ENCODE results near the gene TEX22. TPM values are rescaled to one million over a fixed set of nuclear protein-coding genes. Genes with fewer than 3 reads are reported as not detected.
A peak's percentile ranks its signal among the peaks of the same experiment; 100 is the strongest.

Gene TEX22
- total RNA-seq, 4 donors from 2014 or later, result 0.35 to 1.6 (median 0.94) TPM; not detected in 1

GRCh38 chr14:105420974-105421674 is 22.8 kb downstream of the TEX22 start:
- Histone ChIP-seq H3K9me3 (no peaks in the 10 kb centered on the region), H3K27ac (peak overlapping the region; percentile 9 to 66 (median 37)), H3K36me3 (no peaks in the 10 kb centered on the region), H3K27me3 (no peaks in the 10 kb centered on the region), H3K4me3 (peak overlapping the region; percentile 57 to 93 (median 82)), H3K4me1 (peaks cover 5 to 37% (median 20%) of the 10 kb centered on the region in 4 donors)
- TF ChIP-seq CTCF (IDR thresholded peaks at IDR 0.05), result no peak
- TF ChIP-seq POLR2A (IDR thresholded peaks at IDR 0.05), result no peak
- no peak for DNase-seq

- no peak for DNase-seq
- H3K27ac ChIP-seq, result peak overlapping the region in 2 of 4 donors; percentile 31 to 66
- no peaks in the 10 kb centered on the region for H3K9me3 ChIP-seq
- no peaks in the 10 kb centered on the region for H3K27me3 ChIP-seq
- peak overlapping the region in 1 of 4 donors; percentile 93 for H3K4me3 ChIP-seq
- TF ChIP-seq CTCF (IDR thresholded peaks at IDR 0.05) (no peak), POLR2A (IDR thresholded peaks at IDR 0.05) (no peak)
- H3K4me1 ChIP-seq, result peaks cover 5 to 37% (median 20%) of the 10 kb centered on the region in 4 donors
- no peaks in the 10 kb centered on the region for H3K36me3 ChIP-seq
Measured at GRCh38 chr14:105421723-105422615, 23.6 kb downstream of the TEX22 start.

- no peak overlapping the region for H3K27ac ChIP-seq
- H3K27me3 ChIP-seq, result no peaks in the 10 kb centered on the region
- H3K9me3 ChIP-seq, result no peaks in the 10 kb centered on the region
- peaks cover 5 to 37% (median 20%) of the 10 kb centered on the region in 4 donors for H3K4me1 ChIP-seq
- H3K36me3 ChIP-seq, result no peaks in the 10 kb centered on the region
- TF ChIP-seq CTCF (IDR thresholded peaks at IDR 0.05), result no peak
- no peak for TF ChIP-seq POLR2A (IDR thresholded peaks at IDR 0.05)
- no peak overlapping the region for H3K4me3 ChIP-seq
- DNase-seq, result no peak
Measured at GRCh38 chr14:105422695-105423487, 24.6 kb downstream of the TEX22 start.

DNA sequence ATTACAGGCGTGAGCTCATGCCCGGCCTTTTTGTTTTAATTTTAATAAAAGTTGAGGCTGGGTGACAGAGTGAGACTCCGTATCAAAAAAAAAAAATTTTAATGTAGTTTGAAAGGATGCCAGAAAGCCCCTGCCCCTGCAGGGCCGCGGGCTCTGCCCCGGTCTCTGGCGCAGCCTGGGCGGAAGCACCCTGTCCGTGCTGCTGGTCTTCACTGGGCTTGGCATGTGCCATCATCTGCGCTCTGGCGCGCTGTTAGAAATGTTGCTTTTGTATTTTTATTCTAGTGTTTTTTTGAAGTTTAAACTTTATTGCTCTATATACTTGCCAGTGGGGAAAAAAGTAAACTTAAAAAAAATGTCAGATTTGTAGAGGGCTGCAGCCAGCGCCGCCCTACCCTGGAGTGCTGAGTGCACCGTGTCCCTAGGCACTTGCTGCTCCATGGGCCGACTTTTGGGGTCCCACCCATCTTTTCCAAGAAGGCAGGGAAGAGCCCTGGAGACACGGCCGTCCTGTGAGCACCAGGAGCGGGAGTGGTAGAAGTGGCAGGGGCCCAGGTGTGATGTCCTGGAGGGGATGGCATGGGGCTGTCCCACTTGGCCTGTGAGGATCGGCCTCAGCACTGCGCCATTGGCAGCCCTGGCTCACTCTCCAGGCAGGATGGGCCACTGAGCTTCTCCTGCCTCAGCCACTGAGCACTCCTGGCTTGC is 25.3 kb downstream of the TEX22 start:
- TF ChIP-seq CTCF (IDR thresholded peaks at IDR 0.05), result no peak
- TF ChIP-seq POLR2A (IDR thresholded peaks at IDR 0.05), result no peak
- no peak overlapping the region for H3K4me3 ChIP-seq
- H3K9me3 ChIP-seq, result no peaks in the 10 kb centered on the region
- DNase-seq, result no peak
- peaks cover 5 to 30% (median 20%) of the 10 kb centered on the region in 4 donors for H3K4me1 ChIP-seq
- no peaks in the 10 kb centered on the region for H3K36me3 ChIP-seq
- no peak overlapping the region for H3K27ac ChIP-seq
- H3K27me3 ChIP-seq, result no peaks in the 10 kb centered on the region

GRCh38 chr14:105424861-105425260 is 26.5 kb downstream of the TEX22 start:
- H3K4me3 ChIP-seq, result no peak overlapping the region
- DNase-seq, result no peak
- no peaks in the 10 kb centered on the region for H3K9me3 ChIP-seq
- no peaks in the 10 kb centered on the region for H3K27me3 ChIP-seq
- H3K36me3 ChIP-seq, result no peaks in the 10 kb centered on the region
- TF ChIP-seq POLR2A (IDR thresholded peaks at IDR 0.05) (no peak), CTCF (IDR thresholded peaks at IDR 0.05) (no peak)
- peaks cover 5 to 23% (median 18%) of the 10 kb centered on the region in 4 donors for H3K4me1 ChIP-seq
- H3K27ac ChIP-seq, result no peak overlapping the region

Measured in Peyer's patch (tissue), 4 donors.